GM23248 (cell line): ENCODE results near the gene NFIC. TPM values are rescaled to one million over a fixed set of nuclear protein-coding genes. Genes with fewer than 3 reads are reported as not detected.

Experiments used
- DNase-seq: peaks from one replicate; pipeline ENCODE4 v3.0.0-alpha.2; 2015
- H2AFZ ChIP-seq: fragments of 200-600 bp; sonication (generic); 2 replicates; pipeline ENCODE4 v1.6.1; 2016; ENCODE audit warnings: antibody characterized with exemption
- H3F3A ChIP-seq: fragments of 200-600 bp; sonication (generic); 2 replicates; pipeline ENCODE4 v1.6.1; 2016; ENCODE audit warnings: mild to moderate bottlenecking, antibody characterized with exemption, mixed run types; ENCODE audit not compliant: insufficient read depth
- H3K27ac ChIP-seq: fragments of 200-600 bp; sonication (generic); 2 replicates; pipeline ENCODE4 v1.5.1; 2016; ENCODE audit warnings: mild to moderate bottlenecking
- H3K27me3 ChIP-seq: fragments of 200-600 bp; sonication (generic); replicated peaks from 2 replicates; pipeline ENCODE4 v1.6.1; 2016; ENCODE audit warnings: mild to moderate bottlenecking; ENCODE audit not compliant: insufficient read depth
- H3K36me3 ChIP-seq: fragments of 200-600 bp; sonication (generic); 2 replicates; pipeline ENCODE4 v1.6.1; 2016; ENCODE audit warnings: low read depth, mild to moderate bottlenecking
- H3K4me1 ChIP-seq: fragments of 200-600 bp; sonication (generic); 2 replicates; pipeline ENCODE4 v1.6.1; 2016; ENCODE audit warnings: mild to moderate bottlenecking; ENCODE audit not compliant: insufficient read depth
- H3K4me2 ChIP-seq: fragments of 200-600 bp; sonication (generic); one replicate; pipeline ENCODE4 v1.6.1; 2016; ENCODE audit warnings: mild to moderate bottlenecking; ENCODE audit not compliant: unreplicated experiment
- H3K4me3 ChIP-seq: fragments of 200-600 bp; sonication (generic); 2 replicates; pipeline ENCODE4 v1.5.1; 2016; ENCODE audit warnings: mild to moderate bottlenecking
- H3K79me2 ChIP-seq: fragments of 200-600 bp; sonication (generic); 2 replicates; pipeline ENCODE4 v1.6.1; 2016; ENCODE audit warnings: mild to moderate bottlenecking; ENCODE audit not compliant: insufficient read depth
- H3K9ac ChIP-seq: fragments of 200-600 bp; sonication (generic); 2 replicates; pipeline ENCODE4 v1.6.1; 2016; ENCODE audit warnings: mild to moderate bottlenecking
- H3K9me2 ChIP-seq: fragments of 200-600 bp; sonication (generic); 2 replicates; pipeline ENCODE4 v1.6.1; 2016; ENCODE audit warnings: mixed run types, mild to moderate bottlenecking, moderate library complexity; ENCODE audit not compliant: insufficient read depth
- H3K9me3 ChIP-seq: fragments of 200-600 bp; sonication (generic); one replicate; pipeline ENCODE4 v1.6.1; 2017; ENCODE audit warnings: low read depth
- H4K20me1 ChIP-seq: fragments of 200-600 bp; sonication (generic); 2 replicates; pipeline ENCODE4 v1.6.0; 2016; ENCODE audit not compliant: insufficient read depth
- EZH2 ChIP-seq: fragments of 200-600 bp; sonication (generic); IDR thresholded peaks from 2 replicates; pipeline ENCODE4 v1.6.1; 2018; ENCODE audit warnings: antibody characterized with exemption, mild to moderate bottlenecking; ENCODE audit not compliant: insufficient read depth, poor library complexity, severe bottlenecking
- EZH2phosphoT487 ChIP-seq: fragments of 200-600 bp; sonication (generic); IDR thresholded peaks from 2 replicates; pipeline ENCODE4 v1.6.1; 2018; ENCODE audit warnings: antibody characterized with exemption, moderate library complexity, mild to moderate bottlenecking, low read depth; ENCODE audit not compliant: insufficient read depth
- WGBS, 2 experiments: methylation state at CpG; one replicate each; pipeline ENCODE4 v1.1.6; 2015 to 2017; ENCODE audit warnings: low lambda C conversion rate in 2 of 2, low coverage in 1 of 2; ENCODE audit errors: missing lambda C conversion rate in 2 of 2; 5-methylcytosine and 5-hydroxymethylcytosine counted together
- in situ Hi-C: fragments of 300-500 bp; cut with MboI; formaldehyde crosslinking; loops from 2 replicates; pipeline ENCODE4 v1.15.0; 2020
- polyA plus RNA-seq: library from polyadenylated mRNA; unstranded; fragments of >200 nt; fragmentation: Nextera tagmentation; extraction: Ambion mirVana; gene quantifications from 2 replicates; pipeline ENCODE4 v1.2.1, GENCODE V29; 2016
- total RNA-seq: library from RNA; depleted of rRNA; stranded (reverse); fragments of >200 nt; shearing (Covaris generic); gene quantifications from 2 replicates; pipeline ENCODE4 v1.2.3, GENCODE V29; 2014

Gene NFIC
- total and polyA plus RNA-seq, 2 experiments from 2014 or later = 50.4 to 108 TPM

GRCh38 chr19:3320853-3321252 is 45.5 kb upstream of the NFIC start:
- no peak overlapping the region for H3K9ac ChIP-seq
- no peaks in the 10 kb centered on the region for H3K9me2 ChIP-seq
- no peaks in the 10 kb centered on the region for H4K20me1 ChIP-seq
- H2AFZ ChIP-seq = no peak overlapping the region
- no peaks in the 10 kb centered on the region for H3K36me3 ChIP-seq
- no peak for DNase-seq
- 51 to 56% methylated on average over 8 of the region's 8 CpGs for WGBS, 2 experiments
- H3K4me2 ChIP-seq = no peak overlapping the region
- H3K4me1 ChIP-seq = no peaks in the 10 kb centered on the region
- in situ Hi-C loops = loop anchor here (25.0 kb wide), 1 partner anchor 291 kb away; the partner anchor contains the start of gene TBXA2R
- H3K79me2 ChIP-seq = no peaks in the 10 kb centered on the region
- no peaks in the 10 kb centered on the region for H3K9me3 ChIP-seq
- no peak overlapping the region for H3K4me3 ChIP-seq
- H3K27ac ChIP-seq = no peak overlapping the region
- TF ChIP-seq EZH2 (no peak), EZH2phosphoT487 (no peak)
- H3F3A ChIP-seq = peaks cover 9% of the 10 kb centered on the region
- H3K27me3 ChIP-seq = no peaks in the 10 kb centered on the region

DNA sequence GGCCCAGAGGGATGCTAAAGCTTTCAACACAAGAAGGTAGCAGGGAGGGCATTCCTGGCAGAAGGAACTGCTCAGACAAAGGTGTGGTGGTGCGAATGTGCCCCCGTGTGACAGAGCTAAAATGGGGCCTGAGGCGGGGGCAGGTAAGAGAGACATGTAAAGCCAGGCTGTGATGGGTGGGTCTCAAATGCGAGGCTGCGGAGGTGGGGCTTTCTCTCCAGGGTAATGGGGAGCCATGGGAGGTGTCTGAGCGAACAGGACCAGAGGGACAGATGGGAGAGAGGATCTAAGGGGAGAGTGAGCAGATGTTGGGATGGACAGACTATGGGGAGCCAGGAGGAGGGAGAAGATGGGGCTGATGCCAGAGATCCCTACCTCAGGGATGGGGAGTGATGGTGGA is 44.7 kb upstream of the NFIC start:
- H2AFZ ChIP-seq = no peak overlapping the region
- H4K20me1 ChIP-seq = no peaks in the 10 kb centered on the region
- no peak for DNase-seq
- H3K4me3 ChIP-seq = no peak overlapping the region
- no peaks in the 10 kb centered on the region for H3K9me3 ChIP-seq
- H3F3A ChIP-seq = peaks cover 9% of the 10 kb centered on the region
- no peaks in the 10 kb centered on the region for H3K79me2 ChIP-seq
- H3K27ac ChIP-seq = no peak overlapping the region
- TF ChIP-seq EZH2 = no peak
- no peak for TF ChIP-seq EZH2phosphoT487
- H3K9me2 ChIP-seq = no peaks in the 10 kb centered on the region
- in situ Hi-C loops = loop anchor here (25.0 kb wide), 1 partner anchor 291 kb away; the partner anchor contains the start of gene TBXA2R
- WGBS, 2 experiments = 85 to 92% methylated on average over 6 of the region's 6 CpGs
- H3K27me3 ChIP-seq = no peaks in the 10 kb centered on the region
- H3K4me1 ChIP-seq = no peaks in the 10 kb centered on the region
- no peak overlapping the region for H3K9ac ChIP-seq
- no peak overlapping the region for H3K4me2 ChIP-seq
- no peaks in the 10 kb centered on the region for H3K36me3 ChIP-seq

- no peak for DNase-seq
- in situ Hi-C loops = loop anchor here (25.0 kb wide), 1 partner anchor 290 kb away; the partner anchor contains the start of gene TBXA2R
- H3K27ac ChIP-seq = no peak overlapping the region
- no peaks in the 10 kb centered on the region for H3K27me3 ChIP-seq
- no peaks in the 10 kb centered on the region for H4K20me1 ChIP-seq
- H3K9me3 ChIP-seq = no peaks in the 10 kb centered on the region
- TF ChIP-seq EZH2 = no peak
- no peak for TF ChIP-seq EZH2phosphoT487
- no peak overlapping the region for H2AFZ ChIP-seq
- no peak overlapping the region for H3K9ac ChIP-seq
- H3K9me2 ChIP-seq = no peaks in the 10 kb centered on the region
- no peaks in the 10 kb centered on the region for H3K79me2 ChIP-seq
- H3K4me2 ChIP-seq = no peak overlapping the region
- WGBS, 2 experiments = 77 to 78% methylated on average over 6 of the region's 6 CpGs
- H3K4me1 ChIP-seq = no peaks in the 10 kb centered on the region
- H3K4me3 ChIP-seq = no peak overlapping the region
- peaks cover 9% of the 10 kb centered on the region for H3F3A ChIP-seq
- no peaks in the 10 kb centered on the region for H3K36me3 ChIP-seq
Measured at GRCh38 chr19:3322199-3322978, 44.0 kb upstream of the NFIC start.

GRCh38 chr19:3323026-3323425 is 43.4 kb upstream of the NFIC start:
- no peaks in the 10 kb centered on the region for H3K79me2 ChIP-seq
- in situ Hi-C loops = loop anchor here (25.0 kb wide), 1 partner anchor 289 kb away; the partner anchor contains the start of gene TBXA2R

More at GRCh38 chr19:3323026-3323425, 43.4 kb upstream of the NFIC start:
- Histone ChIP-seq H3K4me3 (no peak overlapping the region), H3K36me3 (no peaks in the 10 kb centered on the region), H3K9me2 (no peaks in the 10 kb centered on the region), H3K4me2 (no peak overlapping the region), H3K9me3 (no peaks in the 10 kb centered on the region), H3K27me3 (no peaks in the 10 kb centered on the region), H3K4me1 (no peaks in the 10 kb centered on the region), H3F3A (peaks cover 8% of the 10 kb centered on the region), H4K20me1 (no peaks in the 10 kb centered on the region), H3K27ac (no peak overlapping the region), H3K9ac (no peak overlapping the region), H2AFZ (no peak overlapping the region)
- DNase-seq = no peak
- TF ChIP-seq EZH2 (no peak), EZH2phosphoT487 (no peak)
- 13% methylated on average over 2 of the region's 2 CpGs; no CpG with 5 or more reads in 1 of the 2 experiments for WGBS, 2 experiments
